Measurements from ENCODE around the gene SOS1. TPM values are rescaled to one million over a fixed set of nuclear protein-coding genes. Genes with fewer than 3 reads are reported as not detected.

SOS1 gene
- total and polyA plus RNA-seq, 2 donors (not counting 1 experiment from before 2014, with no cell fraction given): 24.9 to 27.6 TPM

- Histone ChIP-seq H3K27ac (ENCODE audit: insufficient read depth, low read length) (no peak overlapping the region), H2AFZ (ENCODE audit: low read length) (no peak overlapping the region)
- DNase-seq (ENCODE audit: low read depth in 2 of 2): no peak
These were observed 129.0 kb downstream of the SOS1 start for GRCh38 chr2:38991899-38992298.

GRCh38 chr2:38988716-38989115 lies 132.1 kb downstream of the SOS1 start:
- DNase-seq (ENCODE audit: low read depth in 2 of 2): no peak
- TF ChIP-seq CTCF (conservative IDR thresholded peaks at IDR 0.05 in 1 of 2, IDR thresholded peaks at IDR 0.05 in 1 of 2; ENCODE audit: low read depth in 1 of 2, low read length in 2 of 2) (no peak), EZH2 (IDR thresholded peaks at IDR 0.05; ENCODE audit: low read length, missing control alignments) (no peak)
- H3K27me3 ChIP-seq (ENCODE audit: control insufficient read depth, insufficient read depth, low read length): no peaks in the 10 kb centered on the region

More at GRCh38 chr2:38991899-38992298, 129.0 kb downstream of the SOS1 start:
- no peak overlapping the region for H3K4me3 ChIP-seq (replicated peaks in 1 of 4; ENCODE audit: control extremely low read depth in 1 of 4, insufficient read depth in 1 of 4, low read depth in 3 of 4, low read length in 4 of 4)
- H3K36me3 ChIP-seq (ENCODE audit: control insufficient read depth, insufficient read depth, low read length): no peaks in the 10 kb centered on the region
- no peaks in the 10 kb centered on the region for H3K27me3 ChIP-seq (ENCODE audit: control insufficient read depth, insufficient read depth, low read length)
- H4K20me1 ChIP-seq (ENCODE audit: control insufficient read depth, extremely low read depth, insufficient read depth, low read length): no peaks in the 10 kb centered on the region
- TF ChIP-seq EZH2 (IDR thresholded peaks at IDR 0.05; ENCODE audit: low read length, missing control alignments) (no peak), CTCF (conservative IDR thresholded peaks at IDR 0.05 in 1 of 2, IDR thresholded peaks at IDR 0.05 in 1 of 2; ENCODE audit: low read depth in 1 of 2, low read length in 2 of 2) (no peak)
- no peaks in the 10 kb centered on the region for H3K79me2 ChIP-seq (ENCODE audit: control insufficient read depth, insufficient read depth, low read length)
- no peak overlapping the region for H3K4me2 ChIP-seq (ENCODE audit: extremely low read depth, insufficient read depth, low read length)
- no peak overlapping the region for H3K9ac ChIP-seq (ENCODE audit: insufficient read depth, low read length)
- no peaks in the 10 kb centered on the region for H3K9me3 ChIP-seq (ENCODE audit: control insufficient read depth, insufficient read depth, low read depth, low read length)
- no peaks in the 10 kb centered on the region for H3K4me1 ChIP-seq (ENCODE audit: control insufficient read depth, extremely low read depth, insufficient read depth, low read length)

GRCh38 chr2:38982498-38982897 lies 138.4 kb downstream of the SOS1 start:
- peaks cover 4% of the 10 kb centered on the region for H3K36me3 ChIP-seq (ENCODE audit: control insufficient read depth, insufficient read depth, low read length)
- H3K4me3 ChIP-seq (replicated peaks in 1 of 4; ENCODE audit: control extremely low read depth in 1 of 4, insufficient read depth in 1 of 4, low read depth in 3 of 4, low read length in 4 of 4): no peak overlapping the region
- no peak for DNase-seq (ENCODE audit: low read depth in 2 of 2)
- no peak overlapping the region for H3K9ac ChIP-seq (ENCODE audit: insufficient read depth, low read length)
- H3K27ac ChIP-seq (ENCODE audit: insufficient read depth, low read length): no peak overlapping the region
- H3K79me2 ChIP-seq (ENCODE audit: control insufficient read depth, insufficient read depth, low read length): no peaks in the 10 kb centered on the region
- H3K4me2 ChIP-seq (ENCODE audit: extremely low read depth, insufficient read depth, low read length): no peak overlapping the region
- H4K20me1 ChIP-seq (ENCODE audit: control insufficient read depth, extremely low read depth, insufficient read depth, low read length): no peaks in the 10 kb centered on the region
- no peaks in the 10 kb centered on the region for H3K9me3 ChIP-seq (ENCODE audit: control insufficient read depth, insufficient read depth, low read depth, low read length)
- H3K27me3 ChIP-seq (ENCODE audit: control insufficient read depth, insufficient read depth, low read length): no peaks in the 10 kb centered on the region
- H2AFZ ChIP-seq (ENCODE audit: low read length): no peak overlapping the region
- H3K4me1 ChIP-seq (ENCODE audit: control insufficient read depth, extremely low read depth, insufficient read depth, low read length): no peaks in the 10 kb centered on the region
- TF ChIP-seq CTCF (conservative IDR thresholded peaks at IDR 0.05 in 1 of 2, IDR thresholded peaks at IDR 0.05 in 1 of 2; ENCODE audit: low read depth in 1 of 2, low read length in 2 of 2) (no peak), EZH2 (IDR thresholded peaks at IDR 0.05; ENCODE audit: low read length, missing control alignments) (no peak)

More at GRCh38 chr2:38988716-38989115, 132.1 kb downstream of the SOS1 start:
- Histone ChIP-seq H3K4me3 (replicated peaks in 1 of 4; ENCODE audit: control extremely low read depth in 1 of 4, insufficient read depth in 1 of 4, low read depth in 3 of 4, low read length in 4 of 4) (no peak overlapping the region), H3K9me3 (ENCODE audit: control insufficient read depth, insufficient read depth, low read depth, low read length) (no peaks in the 10 kb centered on the region), H4K20me1 (ENCODE audit: control insufficient read depth, extremely low read depth, insufficient read depth, low read length) (no peaks in the 10 kb centered on the region), H3K9ac (ENCODE audit: insufficient read depth, low read length) (no peak overlapping the region), H3K4me1 (ENCODE audit: control insufficient read depth, extremely low read depth, insufficient read depth, low read length) (no peaks in the 10 kb centered on the region), H3K27ac (ENCODE audit: insufficient read depth, low read length) (no peak overlapping the region), H3K4me2 (ENCODE audit: extremely low read depth, insufficient read depth, low read length) (no peak overlapping the region), H2AFZ (ENCODE audit: low read length) (no peak overlapping the region), H3K79me2 (ENCODE audit: control insufficient read depth, insufficient read depth, low read length) (no peaks in the 10 kb centered on the region), H3K36me3 (ENCODE audit: control insufficient read depth, insufficient read depth, low read length) (peaks cover 4% of the 10 kb centered on the region)

Data from fibroblast of lung (primary cell).